ENCODE data around the gene VPS29. TPM values are rescaled to one million over a fixed set of nuclear protein-coding genes. Genes with fewer than 3 reads are reported as not detected.

The VPS29 gene
- total RNA-seq, 2 experiments from 2014 or later = 84.5 to 91.2 TPM

Other genes starting within 250 kb of the VPS29 start
- gene ATP2A2, start 220.9 kb downstream of the VPS29 start, total RNA-seq = 100 to 1,000 TPM; 148 to 151 TPM
- gene ANAPC7, start 98.4 kb downstream of the VPS29 start, total RNA-seq = 10 to 100 TPM; 66.6 to 67.5 TPM
- gene ARPC3, start 51.8 kb downstream of the VPS29 start, total RNA-seq = 100 to 1,000 TPM; 273 to 284 TPM
- gene GPN3, start 33.9 kb downstream of the VPS29 start, total RNA-seq = 10 to 100 TPM; 60.6 to 61.8 TPM
- gene FAM216A, start 33.3 kb downstream of the VPS29 start, total RNA-seq = 10 to 100 TPM; 64.8 to 66.0 TPM
- 1 to 10 TPM; 2.8 to 3.2 TPM for gene RAD9B, start 220 bp upstream of the VPS29 start, total RNA-seq
- 10 to 100 TPM; 46.2 to 48.3 TPM for gene PPTC7, start 81.2 kb upstream of the VPS29 start, total RNA-seq
- gene TCTN1, start 112.0 kb upstream of the VPS29 start, total RNA-seq = 10 to 100 TPM; 11.0 to 13.6 TPM
- gene HVCN1, start 187.0 kb upstream of the VPS29 start, total RNA-seq = 10 to 100 TPM; 47.4 to 49.1 TPM
- 100 to 1,000 TPM; 260 to 270 TPM for gene PPP1CC, start 240.8 kb upstream of the VPS29 start, total RNA-seq